HG02763 (cell line): ENCODE data around the gene SMIM13.
A peak's percentile ranks its signal among the peaks of the same experiment; 100 is the strongest.
"Not testable (repeated sequence)": the region's sequence is repeated elsewhere in the genome, so short reads cannot be mapped to it uniquely, and the experiment has no call there.

Experiments
- ATAC-seq: cut with Tn5 transposase; IDR thresholded peaks from one replicate; pipeline ENCODE4 v1.9.1; 2021; ENCODE audit warnings: mild to moderate bottlenecking, moderate library complexity; ENCODE audit not compliant: unreplicated experiment

The SMIM13 gene

DNA sequence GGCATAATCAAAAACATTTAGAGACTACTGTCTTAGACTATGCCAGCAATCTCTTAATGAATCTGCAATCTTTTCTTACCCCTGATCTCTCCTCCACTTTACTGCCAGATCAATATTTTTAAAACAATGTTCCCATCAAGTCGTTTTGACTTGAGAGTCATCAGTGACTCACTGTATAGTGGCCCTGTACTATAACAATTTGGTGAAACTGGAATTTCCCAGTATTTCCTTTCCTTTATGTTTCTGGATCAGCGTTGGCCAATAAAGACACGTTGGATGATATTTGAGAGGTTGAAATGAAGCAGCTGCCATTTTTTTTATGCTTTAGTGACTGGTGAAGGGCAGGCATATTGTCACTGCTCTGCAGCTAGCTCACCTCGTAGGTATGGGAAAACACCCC lies 10.1 kb upstream of the SMIM13 start:
- ATAC-seq = no peak

DNA sequence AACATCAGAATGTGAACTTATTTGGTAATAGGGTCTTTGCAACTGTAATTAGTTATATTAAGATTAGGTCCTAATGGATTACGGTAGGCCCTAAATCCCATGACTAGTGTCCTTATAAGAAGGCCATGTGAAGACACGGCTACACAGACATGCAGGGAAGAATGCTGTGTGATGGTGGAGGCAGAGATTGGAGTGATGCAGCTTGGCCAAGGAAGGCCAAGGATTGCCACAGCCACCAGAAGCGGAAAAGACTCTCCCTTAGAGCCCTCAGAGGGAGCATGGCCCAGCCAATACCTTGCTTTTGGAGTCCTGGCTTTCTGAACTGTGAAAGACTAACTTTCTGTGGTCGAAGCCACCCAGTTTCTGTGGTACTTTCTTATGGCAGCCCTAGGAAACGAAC lies 9.7 kb upstream of the SMIM13 start:
- no peak for ATAC-seq

DNA sequence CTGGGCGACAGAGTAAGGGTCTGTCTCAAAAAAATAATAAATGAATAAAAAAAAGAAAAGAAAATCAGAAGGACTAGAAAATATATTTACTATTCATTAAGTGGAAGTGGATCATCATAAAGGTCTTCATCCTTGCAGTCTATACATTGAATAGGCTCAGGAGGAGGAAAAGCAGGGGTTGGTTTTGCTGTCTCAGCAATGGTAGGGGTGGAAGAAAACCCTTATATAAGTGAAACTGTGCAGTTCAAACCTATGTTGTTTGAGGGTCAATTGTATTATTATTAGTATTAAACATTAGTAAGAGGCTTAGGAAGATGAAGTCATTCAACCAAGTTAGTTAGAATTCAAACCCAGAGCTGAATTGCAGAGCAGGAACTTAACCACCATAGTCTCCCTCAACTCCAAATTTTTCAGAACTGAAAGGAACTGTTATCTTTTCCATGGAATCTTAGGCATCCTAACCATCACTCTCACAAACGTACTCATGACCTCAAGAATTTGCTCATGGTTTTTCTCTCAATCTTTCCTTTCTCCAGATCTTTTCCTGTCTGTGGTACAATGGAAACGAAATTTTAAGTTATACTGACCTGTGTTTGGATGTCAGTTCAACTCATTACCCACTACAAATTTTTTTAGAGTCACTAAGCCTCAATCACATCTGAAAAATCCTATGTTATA lies 7.7 kb upstream of the SMIM13 start:
- no peak for ATAC-seq

DNA sequence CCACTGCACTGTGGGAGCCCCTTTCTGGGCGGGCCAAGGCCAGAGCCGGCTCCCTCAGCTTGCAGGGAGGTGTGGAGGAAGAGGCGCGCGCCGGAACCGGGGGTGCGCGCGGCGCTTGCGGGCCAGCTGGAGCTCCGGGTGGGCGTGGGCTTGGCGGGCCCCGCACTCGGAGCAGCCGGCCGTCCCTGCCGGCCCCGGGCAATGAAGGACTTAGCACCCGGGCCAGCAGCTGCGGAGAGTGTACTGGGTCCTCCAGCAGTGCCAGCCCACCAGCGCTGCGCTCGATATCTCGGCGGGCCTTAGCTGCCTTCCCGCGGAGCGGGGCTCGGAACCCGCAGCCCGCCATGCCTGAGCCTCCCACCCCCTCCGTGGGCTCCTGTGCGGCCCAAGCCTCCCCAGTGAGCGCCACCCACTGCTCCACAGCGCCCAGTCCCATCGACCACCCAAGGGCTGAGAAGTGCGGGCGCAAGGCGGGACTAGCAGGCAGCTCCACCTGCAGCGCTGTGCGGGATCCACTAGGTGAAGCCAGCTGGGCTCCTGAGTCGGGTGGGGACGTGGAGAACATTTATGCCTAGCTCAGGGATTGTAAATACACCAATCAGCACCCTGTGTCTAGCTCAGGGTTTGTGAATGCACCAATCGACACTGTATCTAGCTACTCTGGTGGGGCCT lies 6.4 kb upstream of the SMIM13 start:
- not testable (repeated sequence) for ATAC-seq

DNA sequence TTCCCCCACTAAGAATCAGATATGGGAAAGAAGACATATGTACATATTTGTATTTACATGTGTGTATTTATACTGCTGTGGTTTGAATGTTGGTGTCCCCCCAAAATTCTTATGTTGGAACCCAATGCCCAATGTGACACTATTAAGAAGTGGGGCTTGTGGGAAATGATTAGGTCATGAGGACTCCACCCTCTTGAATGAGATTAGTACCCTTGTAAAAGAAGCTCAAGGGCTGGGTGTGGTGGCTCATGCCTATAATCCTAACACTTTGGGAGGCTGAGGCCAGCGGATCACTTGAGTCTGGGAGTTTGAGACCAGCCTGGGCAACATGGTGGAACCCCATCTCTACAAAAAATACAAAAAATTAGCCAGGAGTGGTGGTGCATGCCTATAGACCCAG lies 3.9 kb upstream of the SMIM13 start:
- no peak for ATAC-seq

DNA sequence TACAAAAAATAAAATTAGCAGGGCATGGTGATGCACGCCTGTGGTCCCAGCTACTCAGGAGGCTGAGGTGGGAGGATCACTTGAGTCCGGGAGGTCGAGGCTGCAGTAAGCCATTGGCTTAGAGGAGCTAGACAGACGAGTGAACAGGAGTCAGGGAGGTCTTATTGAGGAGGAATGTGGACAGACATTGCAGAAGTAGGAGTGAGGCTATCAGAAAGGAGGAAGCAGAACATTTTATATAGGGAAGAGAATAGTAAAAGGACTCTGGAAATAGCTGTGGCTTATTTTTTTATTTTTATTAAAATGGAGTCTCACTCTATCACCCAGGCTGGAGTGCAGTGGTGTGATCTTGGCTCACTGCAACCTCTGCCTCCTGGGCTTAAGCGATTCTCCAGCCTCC lies 2.5 kb upstream of the SMIM13 start:
- not testable (repeated sequence) for ATAC-seq

DNA sequence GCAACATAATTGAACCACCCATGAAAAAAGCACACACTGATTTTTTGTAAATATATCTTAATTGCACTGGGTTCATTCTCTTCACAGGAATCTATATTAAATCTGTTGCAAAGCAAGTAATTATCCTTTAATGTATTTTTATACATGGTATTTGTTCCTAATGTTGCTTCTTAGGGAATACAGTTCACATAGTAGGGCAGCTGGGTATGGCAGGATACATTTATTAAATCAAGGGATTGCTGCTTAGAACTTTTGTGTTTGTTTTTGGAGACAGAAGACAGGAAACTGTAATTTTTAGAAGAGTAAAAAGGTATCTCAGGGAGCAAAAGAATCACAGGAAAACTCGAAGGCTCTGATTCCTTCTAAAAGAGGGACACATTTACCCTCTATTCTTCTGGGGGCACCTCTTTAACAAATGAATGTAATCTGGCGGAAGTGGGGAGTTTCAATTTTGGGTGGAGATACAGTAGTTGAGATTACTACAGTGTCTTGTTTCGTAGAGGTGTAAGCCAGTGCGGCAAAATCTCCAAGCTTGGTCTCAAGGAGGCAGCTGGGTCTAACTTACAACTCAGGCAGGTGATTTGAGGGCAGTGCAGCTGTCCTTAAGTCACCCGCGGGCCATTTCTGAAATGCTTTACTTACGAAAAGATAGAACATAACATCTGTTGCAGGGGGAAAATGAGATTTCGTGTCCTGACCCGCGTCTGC lies 812 bp upstream of the SMIM13 start:
- ATAC-seq = peak; percentile 31

DNA sequence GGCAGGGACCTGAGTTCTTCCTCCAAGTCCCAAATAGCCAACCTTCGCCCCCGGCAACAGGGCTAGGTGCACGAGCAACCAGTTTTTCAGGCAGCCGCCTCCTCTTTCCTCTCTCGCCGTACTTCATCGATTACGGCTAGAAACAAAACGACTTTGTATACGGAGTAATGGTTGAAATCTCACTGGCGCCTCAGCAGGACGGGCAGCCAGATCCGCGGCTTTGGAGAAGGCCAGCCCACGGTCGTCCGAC lies 333 bp upstream of the SMIM13 start:
- ATAC-seq = peak; percentile 20

DNA sequence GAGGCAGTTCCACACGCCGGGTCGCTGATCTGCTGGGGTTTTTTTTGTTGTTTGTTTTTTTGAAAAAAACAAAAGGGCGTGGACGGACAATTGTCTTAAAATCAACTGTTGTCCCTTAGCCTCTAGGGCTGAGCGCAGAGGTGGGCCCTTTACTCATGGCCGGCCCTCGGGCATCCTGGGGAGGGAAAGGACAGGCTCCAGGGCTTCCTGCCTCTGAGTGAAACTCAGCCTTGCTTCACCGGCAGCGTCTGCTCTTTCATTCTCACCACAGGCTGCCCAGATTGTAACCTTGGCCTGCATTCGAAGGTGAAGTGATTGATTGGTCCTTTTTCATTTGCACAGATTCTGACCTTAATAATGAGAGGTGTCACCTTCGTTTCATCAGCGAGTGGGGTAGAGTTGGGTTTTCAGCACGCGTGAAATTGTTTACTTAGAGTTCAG lies 797 bp downstream of the SMIM13 start:
- ATAC-seq = peak; percentile 29

DNA sequence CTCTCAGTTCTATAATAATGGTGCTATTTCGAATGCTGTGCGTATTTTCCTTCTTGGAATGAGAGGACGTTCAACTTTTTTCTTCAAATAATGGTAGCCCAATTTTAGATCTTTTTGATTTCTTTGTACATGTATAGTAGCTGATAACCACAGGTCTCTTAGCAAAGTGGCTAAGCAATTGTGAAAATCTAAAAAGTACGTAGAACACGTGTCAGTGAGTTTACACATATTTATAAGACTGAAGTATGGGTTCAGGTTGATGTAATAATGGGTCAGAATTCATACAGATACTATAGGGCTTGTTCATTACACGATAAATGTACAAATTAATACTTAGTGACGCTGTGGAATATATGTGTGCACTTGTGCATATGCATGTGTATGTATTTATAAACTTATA lies 1.3 kb downstream of the SMIM13 start:
- no peak for ATAC-seq

DNA sequence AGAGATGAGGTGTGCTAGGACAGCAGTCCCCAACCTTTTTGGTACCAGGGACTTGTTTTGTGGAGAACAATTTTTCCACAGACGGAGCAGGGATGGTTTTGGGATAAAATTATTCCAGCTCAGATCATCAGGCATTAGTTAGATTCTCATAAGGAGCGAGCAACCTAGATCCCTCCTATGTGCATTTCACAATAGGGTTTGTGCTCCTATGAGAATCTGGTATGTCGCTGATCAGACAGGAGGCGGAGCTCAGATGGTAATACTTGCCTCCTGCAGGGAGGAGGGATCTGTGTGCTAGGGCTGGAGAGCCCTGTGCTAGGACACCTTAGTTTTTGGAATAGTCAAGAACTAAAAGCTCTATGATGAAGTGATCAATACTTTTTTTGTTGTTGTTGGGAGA lies 2.5 kb downstream of the SMIM13 start:
- ATAC-seq = no peak

DNA sequence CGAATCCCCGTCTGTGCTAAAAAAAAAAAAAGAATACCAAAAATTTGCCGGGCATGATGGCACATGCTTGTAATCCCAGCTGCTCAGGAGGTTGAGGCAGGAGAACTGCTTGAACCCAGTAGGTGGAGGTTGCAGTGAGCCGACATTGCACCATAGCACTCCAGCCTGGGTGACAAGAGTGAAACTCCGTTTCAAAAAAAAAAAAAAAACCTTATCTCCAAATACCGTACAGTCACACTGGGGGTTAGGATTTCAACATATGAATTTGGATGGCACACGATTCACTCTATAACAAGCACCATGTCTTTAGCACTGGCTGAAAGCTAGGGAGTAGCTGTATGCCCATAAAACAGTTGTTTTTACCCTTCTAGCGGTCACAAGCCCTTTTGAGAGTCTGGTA lies 3.8 kb downstream of the SMIM13 start:
- no peak for ATAC-seq

DNA sequence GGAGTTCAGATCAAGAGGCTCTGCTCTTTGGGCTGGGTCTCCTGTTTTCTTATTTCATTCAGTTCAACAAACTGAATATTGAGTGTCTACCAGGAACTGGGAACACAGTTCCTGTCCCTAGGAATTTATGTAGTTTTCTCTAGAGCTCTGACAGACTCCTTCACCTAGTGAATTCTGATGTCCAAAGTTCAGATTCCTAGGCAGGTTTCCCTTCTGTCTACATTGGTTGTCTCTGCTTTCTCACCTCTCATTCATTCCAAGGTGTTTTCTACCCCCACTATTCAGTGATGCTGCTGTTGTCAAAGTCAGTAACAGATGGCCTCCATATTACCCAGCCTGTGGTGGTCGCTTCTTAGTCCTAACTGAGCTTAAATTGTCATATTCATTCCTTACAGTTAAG lies 4.4 kb downstream of the SMIM13 start:
- no peak for ATAC-seq

DNA sequence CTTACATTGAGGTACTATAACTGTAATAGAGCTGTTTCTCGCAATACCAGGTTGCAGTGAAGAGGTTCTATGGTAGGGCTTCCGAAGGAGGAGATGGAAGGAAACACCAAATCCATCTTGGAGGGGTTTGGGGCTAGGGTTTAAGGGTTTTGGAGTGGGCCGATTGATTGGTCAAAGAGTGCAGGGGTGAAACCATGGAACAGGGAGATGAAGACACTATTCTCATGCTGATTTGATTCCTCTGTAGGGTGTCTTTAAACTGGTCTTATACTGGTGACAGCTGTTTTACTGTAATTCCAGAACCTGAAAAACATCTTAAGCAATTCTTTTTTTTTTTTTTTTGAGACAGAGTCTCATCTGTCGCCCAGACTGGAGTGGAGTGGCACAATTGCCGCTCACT lies 7.8 kb downstream of the SMIM13 start:
- no peak for ATAC-seq

DNA sequence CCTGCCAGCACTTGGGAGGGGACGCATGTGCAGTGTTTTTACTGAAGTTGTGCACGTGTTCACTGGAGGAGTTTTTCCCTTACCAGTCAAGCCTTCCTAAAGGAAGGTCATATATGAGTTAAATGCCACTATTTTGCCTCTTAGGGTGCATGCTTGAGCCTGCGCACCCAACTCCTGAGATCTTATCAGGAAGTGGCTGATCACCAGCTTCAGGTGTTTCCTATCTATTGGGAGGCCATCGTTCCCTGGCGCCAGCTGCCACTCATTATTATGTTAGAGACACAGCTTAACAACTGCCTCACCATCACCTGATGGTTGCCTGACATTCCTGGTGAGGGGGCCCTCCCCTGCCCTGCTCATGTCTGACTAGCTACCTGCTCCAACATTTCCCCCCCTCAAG lies 9.4 kb downstream of the SMIM13 start:
- ATAC-seq = no peak

DNA sequence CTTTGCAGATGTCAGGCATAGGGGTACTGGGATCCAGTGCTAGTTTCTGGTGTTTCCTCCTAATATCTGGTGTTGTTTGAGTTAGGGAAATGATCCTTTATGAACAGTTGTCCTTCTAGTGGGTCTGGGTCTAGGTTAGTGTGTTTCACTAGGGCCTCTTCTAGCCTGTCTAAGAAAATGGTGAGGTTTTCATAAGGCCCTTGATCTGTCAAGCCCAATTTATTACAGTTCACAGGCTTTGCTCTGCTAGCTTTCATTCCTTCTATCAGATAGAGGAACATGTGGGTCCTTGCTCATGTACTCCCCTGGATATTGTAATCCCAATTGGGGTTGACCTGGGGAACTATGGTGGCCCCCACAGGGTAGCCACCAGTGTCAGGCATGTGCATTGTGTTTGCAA lies 15.1 kb downstream of the SMIM13 start:
- no peak for ATAC-seq

DNA sequence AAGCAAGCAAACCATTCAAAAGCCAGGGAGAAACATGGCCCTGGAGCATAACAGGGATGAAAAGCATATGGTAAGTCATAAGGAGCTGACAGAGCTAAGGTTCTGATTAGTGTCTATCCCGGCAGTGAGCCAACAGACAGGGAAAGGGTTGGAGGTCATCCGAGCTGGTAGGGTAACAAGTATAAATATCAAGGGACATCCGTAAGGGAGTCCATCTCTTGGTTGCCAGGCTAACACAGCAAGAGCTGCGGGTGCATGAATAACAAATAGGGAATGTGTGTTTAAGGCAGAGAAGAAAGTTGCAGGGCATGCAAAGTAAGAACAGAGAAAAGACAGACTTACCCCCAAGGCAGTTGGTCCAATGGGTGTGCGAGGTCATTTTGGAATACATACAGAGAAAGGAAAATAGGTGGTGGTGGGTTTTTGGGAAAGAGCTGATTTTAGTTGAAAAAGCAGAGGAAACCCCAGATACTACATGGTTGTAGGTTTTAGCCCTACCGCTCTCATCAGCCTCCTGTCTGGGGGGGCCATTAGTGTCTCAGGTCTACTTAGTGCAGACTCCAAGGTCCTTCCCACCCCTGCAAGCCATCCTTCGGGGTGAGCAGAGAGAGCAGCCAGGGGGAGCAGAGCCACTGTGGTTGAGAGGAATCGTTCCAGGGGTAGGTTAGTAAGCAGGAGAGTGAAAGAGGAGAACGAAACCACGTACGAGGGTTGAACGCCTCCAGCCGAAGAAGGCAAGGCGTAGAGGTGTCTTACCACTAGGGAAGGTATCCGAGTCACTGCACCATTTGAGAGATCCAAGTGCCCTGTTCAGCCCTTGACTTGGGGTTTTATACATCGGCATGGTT lies 17.5 kb downstream of the SMIM13 start, which contains the start of gene ERVFRD-1:
Gene ERVFRD-1 (minus strand): TSS at position 805 of the 848 bp plus-strand sequence. CDS start 6,415 bp downstream, outside the sequence.
- ATAC-seq = no peak

DNA sequence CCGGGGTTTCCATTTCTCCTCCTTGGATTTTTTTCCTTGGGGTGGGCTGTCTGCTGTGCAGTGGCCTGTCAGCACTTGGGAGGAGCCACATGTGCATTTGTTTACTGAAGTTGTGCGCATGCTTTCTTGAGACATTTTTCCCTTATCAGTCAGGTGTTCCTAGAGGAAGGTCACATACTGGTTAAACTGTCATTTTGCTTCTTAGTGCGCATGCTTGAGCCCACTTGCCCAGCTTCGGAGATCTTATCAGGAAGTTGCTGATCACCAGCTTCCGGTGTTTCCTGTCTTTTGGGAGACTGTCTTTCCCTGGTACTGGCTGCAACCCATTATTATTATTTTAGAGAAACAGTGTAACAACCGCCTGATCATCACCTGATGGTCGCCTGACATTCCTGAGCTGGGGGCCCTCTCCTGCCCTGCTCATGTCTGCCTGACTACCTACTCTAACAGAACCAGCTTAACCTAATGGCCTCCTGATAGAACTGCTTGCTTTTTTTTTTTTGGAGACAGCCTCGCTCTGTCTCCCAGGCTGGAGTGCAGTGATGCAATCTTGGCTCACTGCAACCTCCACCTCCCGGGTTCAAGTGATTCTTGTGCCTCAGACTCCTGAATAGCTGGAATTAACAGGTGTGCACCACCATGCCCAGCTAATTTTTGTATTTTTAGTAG lies 18.3 kb downstream of the SMIM13 start:
- no peak for ATAC-seq

DNA sequence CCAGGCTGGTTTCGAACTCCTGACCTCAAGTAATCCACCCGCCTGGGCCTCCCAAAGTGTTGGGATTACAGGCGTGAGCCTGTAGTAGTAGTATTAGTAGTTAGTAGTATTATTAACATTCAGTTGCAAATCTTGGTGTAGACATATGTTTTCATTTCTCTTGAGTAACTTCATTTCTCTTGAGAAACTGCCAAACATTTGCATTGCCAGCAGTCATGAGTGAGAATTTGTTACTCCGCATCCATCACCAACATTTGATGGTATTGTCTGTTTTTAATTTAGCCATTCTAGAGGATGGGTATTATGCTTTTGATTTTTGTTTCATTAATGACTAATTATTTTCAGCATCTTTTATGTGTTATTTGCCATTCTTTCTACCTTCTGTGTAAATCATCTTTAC lies 19.4 kb downstream of the SMIM13 start:
- ATAC-seq = no peak

DNA sequence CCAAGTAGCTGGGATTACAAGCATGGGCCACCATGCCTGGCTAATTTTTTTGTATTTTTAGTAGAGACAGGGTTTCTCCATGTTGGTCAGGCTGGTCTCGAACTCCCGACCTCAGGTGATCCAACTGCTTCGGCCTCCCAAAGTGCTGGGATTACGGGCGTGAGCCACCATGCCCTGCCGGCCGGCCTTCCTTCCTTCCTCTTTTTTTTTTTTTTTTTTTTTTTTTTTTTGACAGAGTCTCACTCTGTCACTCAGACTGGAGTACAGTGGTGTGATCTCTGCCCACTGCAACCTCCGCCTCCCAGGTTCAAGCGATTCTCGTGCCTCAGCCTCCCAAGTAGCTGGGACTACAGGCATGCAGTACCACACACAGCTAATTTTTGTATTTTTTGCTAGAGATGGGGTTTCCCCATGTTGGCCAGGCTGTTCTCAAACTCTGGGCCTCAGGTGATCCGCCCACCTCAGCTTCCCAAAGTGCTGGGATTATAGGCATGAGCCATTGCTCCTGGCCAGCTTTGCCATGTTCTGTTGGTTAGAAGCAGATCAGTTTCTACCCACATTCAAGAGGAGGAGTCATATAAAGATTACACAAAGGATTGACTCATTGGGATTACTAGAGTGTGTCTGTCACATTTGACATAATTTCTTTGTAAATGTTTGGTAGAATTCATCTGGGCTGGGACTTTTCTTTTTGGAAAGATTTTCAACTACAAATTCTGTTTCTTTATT lies 22.3 kb downstream of the SMIM13 start:
- not testable (repeated sequence) for ATAC-seq
